ENCODE data around the gene MRFAP1. TPM values are rescaled to one million over a fixed set of nuclear protein-coding genes. Genes with fewer than 3 reads are reported as not detected.

MRFAP1 gene
- total and polyA plus RNA-seq, 2 donors (not counting 1 experiment from before 2014, with no cell fraction given), result 99.1 to 261 TPM

GRCh38 chr4:6619466-6620255, 20.8 kb upstream of the MRFAP1 start:
- Histone ChIP-seq H4K20me1 (ENCODE audit: control insufficient read depth, extremely low read depth, insufficient read depth, low read length) (no peaks in the 10 kb centered on the region), H3K4me3 (replicated peaks in 1 of 4; ENCODE audit: control extremely low read depth in 1 of 4, insufficient read depth in 1 of 4, low read depth in 3 of 4, low read length in 4 of 4) (no peak overlapping the region), H3K27ac (ENCODE audit: insufficient read depth, low read length) (no peak overlapping the region), H3K36me3 (ENCODE audit: control insufficient read depth, insufficient read depth, low read length) (peaks cover 4% of the 10 kb centered on the region), H3K27me3 (ENCODE audit: control insufficient read depth, insufficient read depth, low read length) (no peaks in the 10 kb centered on the region), H3K9me3 (ENCODE audit: control insufficient read depth, insufficient read depth, low read depth, low read length) (no peaks in the 10 kb centered on the region), H3K4me2 (ENCODE audit: extremely low read depth, insufficient read depth, low read length) (no peak overlapping the region), H3K4me1 (ENCODE audit: control insufficient read depth, extremely low read depth, insufficient read depth, low read length) (no peaks in the 10 kb centered on the region), H2AFZ (ENCODE audit: low read length) (no peak overlapping the region), H3K79me2 (ENCODE audit: control insufficient read depth, insufficient read depth, low read length) (no peaks in the 10 kb centered on the region), H3K9ac (ENCODE audit: insufficient read depth, low read length) (no peak overlapping the region)
- DNase-seq (ENCODE audit: low read depth in 2 of 2), result no peak
- no peak for TF ChIP-seq EZH2 (IDR thresholded peaks at IDR 0.05; ENCODE audit: low read length, missing control alignments)

- Histone ChIP-seq H3K27ac (ENCODE audit: insufficient read depth, low read length) (no peak overlapping the region), H3K9me3 (ENCODE audit: control insufficient read depth, insufficient read depth, low read depth, low read length) (no peaks in the 10 kb centered on the region), H3K4me2 (ENCODE audit: extremely low read depth, insufficient read depth, low read length) (no peak overlapping the region), H4K20me1 (ENCODE audit: control insufficient read depth, extremely low read depth, insufficient read depth, low read length) (no peaks in the 10 kb centered on the region), H3K9ac (ENCODE audit: insufficient read depth, low read length) (no peak overlapping the region), H3K36me3 (ENCODE audit: control insufficient read depth, insufficient read depth, low read length) (peaks cover 4% of the 10 kb centered on the region), H3K79me2 (ENCODE audit: control insufficient read depth, insufficient read depth, low read length) (no peaks in the 10 kb centered on the region), H3K4me1 (ENCODE audit: control insufficient read depth, extremely low read depth, insufficient read depth, low read length) (no peaks in the 10 kb centered on the region), H3K4me3 (replicated peaks in 1 of 4; ENCODE audit: control extremely low read depth in 1 of 4, insufficient read depth in 1 of 4, low read depth in 3 of 4, low read length in 4 of 4) (no peak overlapping the region), H3K27me3 (ENCODE audit: control insufficient read depth, insufficient read depth, low read length) (no peaks in the 10 kb centered on the region), H2AFZ (ENCODE audit: low read length) (no peak overlapping the region)
- TF ChIP-seq EZH2 (IDR thresholded peaks at IDR 0.05; ENCODE audit: low read length, missing control alignments), result no peak
- no peak for TF ChIP-seq CTCF (conservative IDR thresholded peaks at IDR 0.05 in 1 of 2, IDR thresholded peaks at IDR 0.05 in 1 of 2; ENCODE audit: low read depth in 1 of 2, low read length in 2 of 2)
- no peak for DNase-seq (ENCODE audit: low read depth in 2 of 2)
These were observed 20.2 kb upstream of the MRFAP1 start for GRCh38 chr4:6620296-6620695.

GRCh38 chr4:6620891-6621555, 19.5 kb upstream of the MRFAP1 start:
- no peak for DNase-seq (ENCODE audit: low read depth in 2 of 2)
- Histone ChIP-seq H3K9me3 (ENCODE audit: control insufficient read depth, insufficient read depth, low read depth, low read length) (no peaks in the 10 kb centered on the region), H3K9ac (ENCODE audit: insufficient read depth, low read length) (no peak overlapping the region), H3K27me3 (ENCODE audit: control insufficient read depth, insufficient read depth, low read length) (no peaks in the 10 kb centered on the region), H3K36me3 (ENCODE audit: control insufficient read depth, insufficient read depth, low read length) (peaks cover 4% of the 10 kb centered on the region), H3K27ac (ENCODE audit: insufficient read depth, low read length) (no peak overlapping the region), H3K4me3 (replicated peaks in 1 of 4; ENCODE audit: control extremely low read depth in 1 of 4, insufficient read depth in 1 of 4, low read depth in 3 of 4, low read length in 4 of 4) (no peak overlapping the region), H3K79me2 (ENCODE audit: control insufficient read depth, insufficient read depth, low read length) (no peaks in the 10 kb centered on the region), H2AFZ (ENCODE audit: low read length) (no peak overlapping the region), H4K20me1 (ENCODE audit: control insufficient read depth, extremely low read depth, insufficient read depth, low read length) (no peaks in the 10 kb centered on the region), H3K4me2 (ENCODE audit: extremely low read depth, insufficient read depth, low read length) (no peak overlapping the region), H3K4me1 (ENCODE audit: control insufficient read depth, extremely low read depth, insufficient read depth, low read length) (no peaks in the 10 kb centered on the region)
- TF ChIP-seq CTCF (conservative IDR thresholded peaks at IDR 0.05 in 1 of 2, IDR thresholded peaks at IDR 0.05 in 1 of 2; ENCODE audit: low read depth in 1 of 2, low read length in 2 of 2) (no peak), EZH2 (IDR thresholded peaks at IDR 0.05; ENCODE audit: low read length, missing control alignments) (no peak)
